NCI-H345 (cell line): ENCODE data around the gene RMDN2.

ENCODE experiments used
- DNase-seq: peaks from one replicate; lab custom pipeline; 2025; lab: John Stamatoyannopoulos, UW

RMDN2 gene, protein sequence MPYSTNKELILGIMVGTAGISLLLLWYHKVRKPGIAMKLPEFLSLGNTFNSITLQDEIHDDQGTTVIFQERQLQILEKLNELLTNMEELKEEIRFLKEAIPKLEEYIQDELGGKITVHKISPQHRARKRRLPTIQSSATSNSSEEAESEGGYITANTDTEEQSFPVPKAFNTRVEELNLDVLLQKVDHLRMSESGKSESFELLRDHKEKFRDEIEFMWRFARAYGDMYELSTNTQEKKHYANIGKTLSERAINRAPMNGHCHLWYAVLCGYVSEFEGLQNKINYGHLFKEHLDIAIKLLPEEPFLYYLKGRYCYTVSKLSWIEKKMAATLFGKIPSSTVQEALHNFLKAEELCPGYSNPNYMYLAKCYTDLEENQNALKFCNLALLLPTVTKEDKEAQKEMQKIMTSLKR

DNA sequence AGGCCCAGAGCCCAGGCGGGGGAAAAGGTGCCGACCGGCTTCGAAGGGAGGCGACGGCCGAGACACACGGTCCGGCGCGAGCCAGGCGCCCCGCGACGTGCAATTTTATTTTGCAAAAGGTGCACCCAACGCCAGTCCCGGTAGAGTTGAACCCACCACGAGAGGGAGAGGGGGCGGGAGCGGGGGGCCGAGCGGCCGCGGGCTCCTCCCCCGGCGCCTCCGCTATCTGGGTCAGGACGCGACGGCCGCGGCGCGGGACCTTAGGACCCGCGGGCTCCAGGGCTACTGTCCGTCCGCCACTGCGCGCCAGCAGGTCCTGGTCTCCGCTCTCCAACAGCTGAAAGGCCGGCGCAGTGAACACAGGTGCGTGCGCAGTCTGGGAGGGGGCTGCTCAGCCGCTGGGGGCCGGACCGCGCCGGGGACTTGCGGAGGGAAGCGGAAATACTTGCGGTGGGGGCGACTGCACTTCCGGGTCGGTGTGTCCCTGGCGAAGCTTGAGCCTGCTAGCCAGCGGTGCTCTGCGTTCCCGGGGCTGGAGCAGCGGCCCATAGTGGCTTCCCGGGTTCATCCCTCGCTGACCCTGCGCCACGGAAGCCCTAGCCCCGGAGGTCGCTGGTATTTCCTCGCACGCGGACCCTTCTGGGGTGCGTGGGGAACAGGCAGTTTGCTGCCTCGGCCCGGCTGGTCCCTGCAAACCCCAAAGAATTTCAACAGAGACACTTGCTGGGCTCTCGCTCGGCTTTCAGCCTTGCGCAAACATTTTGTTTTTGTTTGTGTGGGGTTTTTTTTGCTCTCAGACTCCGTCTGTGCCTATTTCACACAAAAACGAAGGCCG, at the start of gene RMDN2:
TSS of gene RMDN2 (plus strand) at position 225 of the 835 bp plus-strand sequence. CDS start 3,991 bp downstream, outside the sequence.
- peak; percentile 88 for DNase-seq

DNA sequence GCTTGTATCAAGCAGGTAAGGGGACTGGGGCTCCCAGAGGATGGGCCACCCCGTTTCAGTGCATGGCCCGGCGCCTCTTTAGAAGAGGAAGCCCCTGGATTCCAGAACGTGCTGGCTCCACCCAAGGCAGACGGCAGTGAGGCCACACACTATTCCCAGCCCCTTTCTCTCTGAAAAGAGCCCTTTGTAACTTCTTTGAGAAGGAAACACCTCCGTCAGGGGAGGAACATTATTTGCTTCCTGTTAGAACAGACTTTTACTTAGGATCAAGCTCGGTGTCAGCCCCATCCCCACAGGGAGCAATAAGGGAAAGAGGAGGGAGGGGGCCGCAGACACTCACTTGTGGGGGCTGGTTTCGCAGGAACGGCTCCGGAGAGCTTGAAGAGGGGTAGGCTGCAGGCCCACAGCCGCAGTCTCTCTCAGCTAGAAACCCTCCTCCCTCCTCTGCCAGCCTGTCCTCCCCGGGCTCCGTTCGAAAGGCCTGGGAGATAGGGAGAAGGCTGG, 49.6 kb upstream of the RMDN2 start:
- no peak for DNase-seq

DNA sequence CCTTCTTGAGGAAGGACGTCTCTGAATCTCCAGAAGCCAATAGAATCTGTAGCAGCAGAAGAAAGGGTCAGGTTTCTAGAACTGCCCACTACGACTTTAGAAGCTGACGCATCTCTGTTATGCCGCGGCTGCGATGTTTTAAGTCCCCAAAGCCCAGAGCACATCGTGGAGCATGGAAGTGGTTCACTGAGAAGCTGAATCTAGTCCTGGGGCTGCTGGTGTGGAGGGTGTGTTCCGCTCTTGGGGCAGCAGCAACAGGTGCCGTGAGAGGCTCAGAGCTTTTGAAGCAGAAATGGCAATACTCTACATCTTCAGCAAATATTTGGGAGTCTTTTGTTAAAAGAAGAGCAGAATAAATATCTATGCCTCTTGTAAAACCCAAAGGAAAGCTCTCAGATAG, 48.9 kb upstream of the RMDN2 start:
- no peak for DNase-seq

DNA sequence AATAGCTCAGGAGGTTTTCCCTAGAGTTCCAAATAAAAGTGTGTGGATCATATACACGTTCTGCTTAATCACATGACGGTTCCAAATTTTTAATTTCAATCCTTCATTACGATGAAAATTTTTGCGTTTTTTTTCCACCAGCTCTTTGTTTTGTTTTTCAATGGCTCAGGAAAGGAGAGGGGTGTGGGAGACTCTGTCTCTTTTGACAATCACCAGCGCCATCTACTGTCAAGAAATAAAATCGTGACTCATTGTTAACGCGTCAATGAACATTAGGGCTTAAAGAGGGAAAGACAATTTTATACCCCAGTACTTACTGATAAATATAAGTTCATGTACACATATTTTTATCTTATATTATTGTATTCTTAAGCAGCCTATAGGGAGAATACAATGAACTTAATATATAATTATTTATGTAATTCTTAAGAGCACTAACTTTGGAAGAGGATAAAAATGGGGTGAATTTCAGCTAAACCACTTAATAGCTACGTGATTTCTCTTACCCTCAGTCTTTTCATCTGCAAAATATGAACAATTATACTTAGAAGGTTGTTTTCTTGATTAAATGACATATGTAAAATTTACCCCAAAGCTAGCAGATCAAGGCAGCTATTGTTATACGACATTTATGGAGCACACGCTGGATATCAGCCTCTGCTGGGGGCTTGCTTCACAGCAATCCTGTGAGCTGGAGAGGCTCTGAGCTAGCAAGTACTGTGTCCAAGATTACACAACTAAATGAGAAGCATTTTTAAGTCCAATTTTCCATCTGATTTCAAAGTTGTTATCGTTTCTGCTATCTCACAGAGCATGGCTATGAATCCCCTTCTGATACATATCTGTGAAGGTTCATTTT, 47.4 kb upstream of the RMDN2 start:
- DNase-seq: peak; percentile 77

DNA sequence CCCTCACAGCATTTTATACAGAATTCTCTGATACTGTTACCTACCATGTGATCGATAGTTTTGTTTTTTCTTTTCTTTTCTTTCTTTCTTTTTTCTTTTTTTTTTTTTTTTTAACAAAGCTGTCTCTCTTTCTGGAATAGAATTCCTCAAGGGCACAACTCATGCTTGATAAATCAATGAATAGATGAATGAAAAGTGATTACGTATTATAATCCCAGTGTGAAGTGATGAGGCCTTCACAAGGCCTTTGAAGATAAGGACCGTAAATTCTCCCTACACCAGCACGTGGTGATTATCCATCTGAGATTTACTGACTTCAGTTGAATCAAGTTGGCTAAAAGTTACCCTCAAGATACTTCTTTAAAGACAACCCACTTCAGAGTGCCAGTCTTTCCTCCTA, 46.6 kb upstream of the RMDN2 start:
- no peak for DNase-seq

DNA sequence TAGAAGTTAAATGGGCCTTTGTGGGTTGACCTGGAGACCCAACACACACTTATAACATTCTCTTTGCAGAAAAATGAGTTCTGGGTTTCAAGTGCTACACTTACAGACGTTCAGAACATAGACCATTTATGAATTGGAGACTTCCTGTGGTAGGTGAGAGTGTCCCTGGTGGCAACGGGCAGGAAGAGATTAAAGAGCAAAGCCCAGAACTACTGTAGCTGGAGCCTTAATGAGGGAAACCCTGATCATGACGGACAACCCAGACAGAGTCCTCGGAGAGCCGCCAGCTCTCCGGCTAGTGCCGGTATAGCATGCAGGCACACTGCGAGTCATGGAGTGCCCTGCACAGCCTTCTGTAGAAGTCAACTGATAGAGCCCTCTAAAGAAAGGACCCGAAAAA, 44.5 kb upstream of the RMDN2 start:
- DNase-seq: no peak

DNA sequence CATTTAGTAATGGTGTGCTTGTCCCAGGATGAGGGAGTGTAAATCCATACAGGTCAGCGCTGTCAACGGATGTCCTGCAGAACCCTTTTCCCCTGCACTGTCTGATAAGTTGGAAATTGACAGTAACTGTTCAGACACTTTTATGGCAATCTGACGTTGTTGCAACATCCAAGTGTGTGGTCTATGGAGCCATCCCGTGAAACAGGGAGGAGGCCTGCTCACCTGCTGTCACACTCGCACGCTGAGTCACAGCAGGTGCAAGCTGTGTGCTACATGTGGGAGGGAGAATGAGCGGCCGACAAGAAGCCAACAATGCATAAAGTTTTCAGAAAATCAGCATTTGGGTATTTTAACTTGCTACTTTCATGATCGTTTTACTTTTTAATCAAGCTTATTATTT, 43.7 kb upstream of the RMDN2 start:
- peak; percentile 75 for DNase-seq

DNA sequence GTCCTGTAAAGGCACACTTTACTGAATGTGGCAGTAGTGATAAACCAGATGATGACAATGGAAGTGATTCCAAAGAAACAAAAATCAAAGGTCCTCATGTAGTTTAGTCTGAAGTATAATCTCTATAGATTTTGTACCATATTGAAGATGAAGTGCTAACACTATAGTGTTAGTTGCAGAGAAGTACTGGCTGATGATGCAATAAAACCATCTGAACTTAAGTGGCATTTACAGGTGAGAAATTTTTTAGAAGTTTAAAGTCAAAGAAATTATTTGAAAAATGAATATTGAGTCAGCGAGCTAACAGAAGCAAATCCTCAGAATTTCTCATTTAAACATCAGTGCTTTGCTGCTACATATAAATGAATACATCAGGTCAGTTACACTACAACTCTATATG, 43.1 kb upstream of the RMDN2 start:
- no peak for DNase-seq

DNA sequence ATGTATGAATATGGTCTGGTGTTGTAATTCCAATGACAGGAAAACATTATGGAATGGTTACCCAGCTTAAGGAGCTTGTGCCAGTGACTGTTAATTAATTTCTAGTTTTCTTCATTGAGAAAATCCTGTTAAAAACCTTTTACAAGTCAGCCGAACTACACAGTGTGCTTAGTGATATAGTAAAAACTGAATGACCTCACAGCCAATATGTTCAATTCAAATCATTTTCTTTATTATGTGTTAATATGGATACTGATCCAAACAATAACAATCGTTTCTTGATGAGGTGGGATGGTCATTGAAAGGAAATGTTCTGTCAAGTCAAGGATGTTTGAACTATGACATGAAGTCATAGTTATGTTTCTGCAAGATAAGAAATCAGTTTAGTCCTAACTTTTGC, 41.6 kb upstream of the RMDN2 start:
- no peak for DNase-seq

DNA sequence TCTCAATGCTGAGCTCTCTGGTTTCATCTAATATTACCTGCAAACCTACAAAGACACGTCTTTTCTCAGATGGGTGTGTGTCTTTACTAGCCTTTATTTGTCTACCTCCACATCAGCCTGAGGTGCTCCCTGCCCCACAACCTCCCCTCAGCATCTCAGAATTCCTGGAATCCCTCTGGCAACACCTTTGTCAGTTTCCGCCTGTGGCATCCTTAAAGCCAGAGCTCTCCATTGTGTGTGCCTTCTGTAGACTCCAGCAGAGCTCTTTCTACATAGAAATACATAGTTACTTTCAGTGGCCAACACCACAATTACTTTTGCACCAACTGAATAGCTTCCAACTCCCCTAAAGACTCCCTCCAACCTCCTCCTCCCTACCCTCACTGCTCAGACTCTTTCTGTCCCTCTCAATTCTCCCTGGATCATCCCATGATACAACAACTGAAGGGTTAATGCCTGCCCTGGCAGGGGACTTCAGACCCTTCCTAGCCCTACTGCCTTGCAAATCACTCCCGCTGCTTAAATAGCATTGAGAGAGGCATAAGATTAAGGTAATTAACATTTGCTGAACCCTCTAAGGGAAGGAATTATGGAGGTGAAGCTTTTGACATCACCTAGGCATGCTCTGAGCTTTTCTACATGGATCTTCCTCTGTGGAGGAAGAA, 39.6 kb upstream of the RMDN2 start:
- DNase-seq: no peak

DNA sequence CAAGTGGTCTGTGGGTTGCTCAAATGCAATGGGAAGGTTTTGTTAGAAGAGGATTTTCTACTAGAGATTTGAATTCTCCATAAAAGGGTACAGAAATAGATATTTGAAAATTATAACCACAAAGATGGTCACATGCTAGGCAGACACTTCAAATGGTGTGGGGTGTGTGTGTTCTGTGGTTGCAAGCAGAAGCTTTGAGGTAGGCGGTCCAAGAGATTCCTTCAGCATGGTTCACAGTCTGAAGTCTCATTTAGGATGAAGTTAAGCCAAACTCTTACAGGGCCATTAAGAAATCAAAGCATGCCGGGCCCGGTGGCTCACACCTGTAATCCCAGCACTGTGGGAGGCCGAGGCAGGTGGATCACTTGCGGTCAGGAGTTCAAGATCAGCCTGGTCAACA, 38.3 kb upstream of the RMDN2 start:
- no peak for DNase-seq

DNA sequence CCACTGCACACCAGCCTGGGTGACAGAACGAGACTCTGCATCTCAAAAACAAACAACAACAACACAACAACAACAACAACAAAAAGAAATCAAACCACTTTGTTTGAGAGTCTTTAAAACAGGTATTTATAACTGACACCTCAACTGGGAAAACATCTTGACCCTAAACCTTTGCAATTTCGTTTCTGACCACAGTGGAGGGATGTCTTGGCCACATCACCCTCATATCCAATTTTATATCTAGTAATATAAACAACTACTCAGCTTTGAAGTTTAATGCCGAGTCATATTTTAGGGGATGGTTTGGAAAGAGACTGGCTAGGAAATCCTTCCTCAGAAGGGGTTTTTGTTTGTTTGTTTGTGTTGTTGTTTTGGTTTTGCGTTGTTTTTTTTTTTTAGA, 37.8 kb upstream of the RMDN2 start:
- DNase-seq: no peak

DNA sequence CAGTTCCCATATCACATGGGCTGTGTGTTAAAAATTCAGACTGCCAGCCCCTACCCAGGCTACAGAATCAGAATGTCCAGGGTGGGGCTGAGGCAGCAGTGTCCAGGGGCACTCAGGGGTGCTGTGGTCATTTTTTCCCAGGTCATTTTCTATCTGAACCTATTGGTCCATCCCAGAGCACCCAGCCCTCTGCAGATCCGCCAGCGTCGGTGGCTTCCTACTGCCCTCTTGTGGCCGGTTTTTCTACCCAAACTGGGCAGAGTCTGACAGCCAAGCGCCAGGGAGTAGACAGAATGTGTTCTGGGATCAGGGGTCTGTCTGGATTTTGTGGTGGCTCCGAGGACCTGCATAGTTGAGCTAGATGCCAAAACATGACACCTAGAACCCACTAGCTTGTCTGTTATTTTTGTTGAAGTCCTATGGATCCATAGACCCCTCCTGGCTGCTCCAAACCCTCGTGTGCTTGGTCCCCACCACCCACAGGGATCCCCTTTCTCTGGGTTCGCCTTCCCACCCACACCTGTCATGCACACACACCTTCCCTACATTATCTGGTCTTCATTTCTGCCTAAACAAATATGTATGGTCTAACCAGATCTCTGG, 34.1 kb upstream of the RMDN2 start:
- DNase-seq: peak; percentile 72

DNA sequence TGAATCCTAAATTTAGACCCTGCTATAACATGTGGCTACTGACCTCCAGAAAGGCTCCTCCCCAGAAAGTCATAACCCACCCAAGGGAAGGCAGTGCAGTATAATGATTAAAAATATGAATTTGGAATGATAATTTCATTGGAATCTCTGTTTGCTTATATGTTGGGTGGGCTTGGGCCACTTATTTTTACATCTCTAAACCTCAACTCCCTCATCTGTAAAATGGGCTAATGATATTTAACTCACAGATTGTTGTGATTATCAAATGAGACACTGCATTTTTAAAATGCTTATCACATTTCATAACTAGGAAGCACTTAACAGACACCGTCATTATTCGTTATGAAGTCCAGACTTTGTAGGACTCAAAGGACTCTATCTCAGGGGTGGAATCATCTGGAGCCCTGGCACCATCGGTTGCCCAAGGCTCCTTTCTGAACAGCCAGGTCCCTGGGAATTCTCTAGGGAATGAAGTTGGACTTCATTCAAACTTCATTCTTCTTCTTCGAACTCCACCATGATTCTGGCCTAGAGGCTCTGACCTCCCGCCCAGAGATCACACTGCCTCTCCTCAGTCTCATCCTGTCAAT, 33.1 kb upstream of the RMDN2 start:
- DNase-seq: no peak

DNA sequence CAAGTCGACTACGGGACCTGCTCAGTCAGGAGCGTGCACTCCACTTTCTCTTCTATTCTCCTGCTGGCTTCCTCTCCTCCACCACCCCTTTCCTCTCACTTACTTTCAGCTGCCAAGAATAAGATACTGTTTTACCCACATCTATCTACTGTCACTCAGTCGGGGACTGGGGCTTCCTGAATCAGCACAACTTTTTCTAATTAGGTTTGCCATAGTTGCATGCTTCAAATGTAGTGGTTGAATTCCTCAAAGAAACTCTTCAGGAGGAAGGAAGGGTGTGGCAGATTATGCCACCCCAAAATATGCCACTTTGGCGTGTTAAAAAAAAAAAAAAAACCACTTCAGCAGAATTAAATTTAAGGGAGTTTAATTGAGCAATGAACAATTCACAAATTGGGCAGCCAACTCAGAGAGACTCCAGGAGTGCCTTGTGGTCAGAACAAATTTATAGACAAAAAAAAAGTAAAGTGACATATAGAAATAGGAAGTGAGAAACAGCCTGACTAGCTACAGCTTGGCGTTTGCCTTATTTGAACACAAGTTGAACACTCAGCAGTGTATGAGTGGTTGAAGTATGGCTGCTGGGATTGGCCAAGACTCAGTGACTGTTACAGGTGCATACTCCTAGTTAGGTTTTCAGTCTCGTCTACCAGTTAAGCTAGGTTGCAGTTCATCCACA, 32.5 kb upstream of the RMDN2 start:
- DNase-seq: no peak

DNA sequence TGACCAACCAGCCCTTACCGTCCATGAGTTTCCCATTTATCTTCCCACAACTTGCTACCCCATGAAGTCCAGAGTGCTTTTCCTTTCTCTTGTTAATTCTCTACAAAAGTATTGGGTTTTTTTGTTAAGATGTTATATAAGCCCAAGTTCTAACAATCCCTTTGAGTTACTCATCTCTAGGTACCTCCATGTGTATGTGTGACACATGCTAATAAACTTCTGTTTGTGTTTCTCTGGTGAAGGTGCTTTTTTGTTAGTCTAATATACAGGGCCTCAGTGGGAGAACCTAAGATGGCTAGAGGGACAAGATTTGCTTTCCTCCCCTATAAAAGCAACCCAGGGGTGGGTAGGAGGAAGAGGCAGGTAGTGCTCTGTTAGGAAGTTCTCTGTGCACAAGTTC, 31.8 kb upstream of the RMDN2 start:
- DNase-seq: no peak

DNA sequence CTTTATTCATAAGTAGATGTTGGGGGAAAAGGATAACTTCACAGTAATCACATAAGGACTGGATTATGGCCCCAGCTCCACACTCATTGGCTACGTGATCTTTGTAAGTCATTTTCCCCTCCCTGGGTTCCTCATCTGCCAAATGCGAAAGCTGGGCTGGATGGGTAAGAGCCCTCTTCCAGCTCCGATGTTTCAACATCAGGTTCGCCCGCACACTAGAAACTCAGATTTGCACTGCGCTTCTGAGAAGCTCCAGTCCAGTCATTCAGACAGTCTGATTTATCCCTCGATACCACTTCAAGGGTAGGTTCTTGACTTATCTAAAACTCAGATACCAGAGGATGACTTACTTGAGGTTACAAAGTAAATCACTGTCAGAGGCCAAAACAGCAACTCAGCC, 31.0 kb upstream of the RMDN2 start:
- no peak for DNase-seq

DNA sequence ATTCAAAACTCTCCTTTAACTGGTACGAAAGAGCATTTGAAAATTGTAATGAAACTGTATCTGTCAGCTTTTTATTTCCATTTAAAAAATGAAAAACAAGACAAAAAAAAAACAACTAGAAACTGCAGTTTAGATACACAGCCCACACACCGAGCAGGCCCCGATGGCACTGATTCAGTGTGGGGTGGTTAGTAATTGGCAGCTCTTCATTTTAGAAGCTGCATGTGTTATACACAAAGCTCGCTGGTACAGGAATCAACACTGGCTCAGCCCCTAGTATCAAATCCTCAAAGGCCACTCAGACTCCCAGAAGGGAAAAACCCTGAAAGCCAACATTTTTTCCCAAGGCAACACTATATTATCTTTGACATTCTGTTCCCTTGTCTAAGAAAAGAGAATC, 30.5 kb upstream of the RMDN2 start:
- DNase-seq: no peak

DNA sequence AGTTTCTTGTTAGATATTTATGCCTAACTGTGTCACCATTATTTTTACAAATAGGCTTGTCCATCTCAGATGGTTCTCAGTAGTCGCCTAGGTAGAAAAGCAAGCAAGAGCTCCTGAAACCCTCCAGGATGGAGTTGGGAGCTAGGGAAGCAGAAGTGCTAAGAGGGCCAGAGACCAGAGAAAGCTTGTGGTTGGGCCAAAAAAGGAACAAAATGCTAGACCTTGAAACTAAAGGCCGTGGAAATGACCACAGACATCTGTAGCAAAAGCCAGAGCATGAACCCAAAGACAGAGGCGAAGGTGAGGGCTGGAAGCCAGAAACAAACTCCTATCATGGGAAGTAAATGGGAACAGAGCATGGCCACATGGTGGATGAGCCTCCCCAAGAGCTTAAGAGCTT, 29.9 kb upstream of the RMDN2 start:
- DNase-seq: no peak

DNA sequence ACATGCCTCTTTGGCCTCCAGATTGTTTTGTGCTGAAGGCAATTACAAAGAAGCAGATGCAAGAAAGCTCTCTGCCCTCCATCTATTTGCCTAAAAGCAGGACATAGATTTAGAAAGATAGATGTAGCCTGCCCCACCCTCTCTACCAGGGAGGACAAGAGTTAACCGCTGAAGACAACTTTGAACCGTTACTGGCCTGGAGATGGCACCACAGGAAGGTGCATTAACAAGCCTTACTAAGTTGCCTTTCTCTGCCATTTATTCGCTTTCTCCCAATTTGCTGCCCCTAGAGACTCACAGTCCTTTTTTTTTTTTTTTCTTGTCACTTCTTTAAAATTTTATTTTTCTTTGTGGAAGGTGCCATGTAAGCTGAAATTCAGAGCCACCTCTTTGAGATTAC, 28.8 kb upstream of the RMDN2 start:
- DNase-seq: no peak
